ENCODE data around the gene IGFL1.

The IGFL1 gene

GRCh38 chr19:46196410-46197124, 33.0 kb upstream of the IGFL1 start:
- no peak overlapping the region for H3K27ac ChIP-seq
- TF ChIP-seq ZFX (IDR thresholded peaks at IDR 0.05; ENCODE audit: borderline replicate concordance) = no peak
- TF ChIP-seq, protein P1, sequence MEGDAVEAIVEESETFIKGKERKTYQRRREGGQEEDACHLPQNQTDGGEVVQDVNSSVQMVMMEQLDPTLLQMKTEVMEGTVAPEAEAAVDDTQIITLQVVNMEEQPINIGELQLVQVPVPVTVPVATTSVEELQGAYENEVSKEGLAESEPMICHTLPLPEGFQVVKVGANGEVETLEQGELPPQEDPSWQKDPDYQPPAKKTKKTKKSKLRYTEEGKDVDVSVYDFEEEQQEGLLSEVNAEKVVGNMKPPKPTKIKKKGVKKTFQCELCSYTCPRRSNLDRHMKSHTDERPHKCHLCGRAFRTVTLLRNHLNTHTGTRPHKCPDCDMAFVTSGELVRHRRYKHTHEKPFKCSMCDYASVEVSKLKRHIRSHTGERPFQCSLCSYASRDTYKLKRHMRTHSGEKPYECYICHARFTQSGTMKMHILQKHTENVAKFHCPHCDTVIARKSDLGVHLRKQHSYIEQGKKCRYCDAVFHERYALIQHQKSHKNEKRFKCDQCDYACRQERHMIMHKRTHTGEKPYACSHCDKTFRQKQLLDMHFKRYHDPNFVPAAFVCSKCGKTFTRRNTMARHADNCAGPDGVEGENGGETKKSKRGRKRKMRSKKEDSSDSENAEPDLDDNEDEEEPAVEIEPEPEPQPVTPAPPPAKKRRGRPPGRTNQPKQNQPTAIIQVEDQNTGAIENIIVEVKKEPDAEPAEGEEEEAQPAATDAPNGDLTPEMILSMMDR (IDR thresholded peaks at IDR 0.05) = no peak

- no peak for TF ChIP-seq ZFX (IDR thresholded peaks at IDR 0.05; ENCODE audit: borderline replicate concordance)
- TF ChIP-seq, protein P1 (IDR thresholded peaks at IDR 0.05) = no peak
- H3K27ac ChIP-seq = no peak overlapping the region
Observed at GRCh38 chr19:46197314-46198070, 32.0 kb upstream of the IGFL1 start.

DNA sequence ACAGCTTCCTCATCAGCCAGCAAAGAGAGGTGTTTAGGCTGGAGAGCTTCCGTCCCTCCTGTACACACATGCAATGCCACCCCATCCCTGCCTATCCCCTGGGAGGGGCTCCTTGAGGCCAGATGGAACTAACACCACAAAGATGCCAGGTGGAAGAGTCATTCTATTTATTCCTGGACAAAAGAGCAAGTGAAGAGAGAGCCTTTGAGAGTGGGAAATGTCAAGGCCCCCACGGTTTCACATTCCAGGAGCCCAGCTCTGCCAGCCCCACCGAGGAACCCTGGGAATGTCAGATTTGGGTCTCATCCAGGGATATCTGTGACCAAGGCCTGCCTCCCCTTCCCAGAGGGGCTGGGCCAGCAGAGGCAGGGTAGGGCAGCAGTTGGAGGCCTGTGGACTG, 30.8 kb upstream of the IGFL1 start:
- TF ChIP-seq, protein P1 (IDR thresholded peaks at IDR 0.05) = no peak
- TF ChIP-seq ZFX (IDR thresholded peaks at IDR 0.05; ENCODE audit: borderline replicate concordance) = no peak
- H3K27ac ChIP-seq = no peak overlapping the region

- H3K27ac ChIP-seq = no peak overlapping the region
- TF ChIP-seq ZFX (IDR thresholded peaks at IDR 0.05; ENCODE audit: borderline replicate concordance) = no peak
- TF ChIP-seq, protein P1 (IDR thresholded peaks at IDR 0.05) = no peak
Observed at GRCh38 chr19:46201454-46202310, 27.9 kb upstream of the IGFL1 start.

DNA sequence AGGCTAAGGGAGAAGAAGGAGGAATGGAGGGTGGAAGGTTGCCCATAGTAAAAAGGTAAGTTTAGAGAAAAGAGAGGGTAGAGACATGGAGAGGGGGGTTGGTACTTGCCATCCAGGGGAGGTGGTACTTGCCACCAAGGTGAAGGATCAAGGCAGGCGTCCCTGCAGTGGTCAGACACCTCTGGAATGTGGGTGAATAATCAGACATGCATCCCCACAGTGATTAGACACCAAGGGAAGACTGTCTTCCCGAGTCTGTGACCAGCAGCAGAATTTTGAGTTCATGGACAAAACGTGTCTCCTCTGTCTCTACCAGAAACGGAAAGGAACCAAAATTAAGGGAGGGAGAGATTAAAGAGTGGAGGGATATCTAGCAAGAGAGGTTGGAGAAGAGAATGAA, 27.1 kb upstream of the IGFL1 start:
- no peak overlapping the region for H3K27ac ChIP-seq
- TF ChIP-seq, protein P1 (IDR thresholded peaks at IDR 0.05) = no peak
- TF ChIP-seq ZFX (IDR thresholded peaks at IDR 0.05; ENCODE audit: borderline replicate concordance) = no peak

DNA sequence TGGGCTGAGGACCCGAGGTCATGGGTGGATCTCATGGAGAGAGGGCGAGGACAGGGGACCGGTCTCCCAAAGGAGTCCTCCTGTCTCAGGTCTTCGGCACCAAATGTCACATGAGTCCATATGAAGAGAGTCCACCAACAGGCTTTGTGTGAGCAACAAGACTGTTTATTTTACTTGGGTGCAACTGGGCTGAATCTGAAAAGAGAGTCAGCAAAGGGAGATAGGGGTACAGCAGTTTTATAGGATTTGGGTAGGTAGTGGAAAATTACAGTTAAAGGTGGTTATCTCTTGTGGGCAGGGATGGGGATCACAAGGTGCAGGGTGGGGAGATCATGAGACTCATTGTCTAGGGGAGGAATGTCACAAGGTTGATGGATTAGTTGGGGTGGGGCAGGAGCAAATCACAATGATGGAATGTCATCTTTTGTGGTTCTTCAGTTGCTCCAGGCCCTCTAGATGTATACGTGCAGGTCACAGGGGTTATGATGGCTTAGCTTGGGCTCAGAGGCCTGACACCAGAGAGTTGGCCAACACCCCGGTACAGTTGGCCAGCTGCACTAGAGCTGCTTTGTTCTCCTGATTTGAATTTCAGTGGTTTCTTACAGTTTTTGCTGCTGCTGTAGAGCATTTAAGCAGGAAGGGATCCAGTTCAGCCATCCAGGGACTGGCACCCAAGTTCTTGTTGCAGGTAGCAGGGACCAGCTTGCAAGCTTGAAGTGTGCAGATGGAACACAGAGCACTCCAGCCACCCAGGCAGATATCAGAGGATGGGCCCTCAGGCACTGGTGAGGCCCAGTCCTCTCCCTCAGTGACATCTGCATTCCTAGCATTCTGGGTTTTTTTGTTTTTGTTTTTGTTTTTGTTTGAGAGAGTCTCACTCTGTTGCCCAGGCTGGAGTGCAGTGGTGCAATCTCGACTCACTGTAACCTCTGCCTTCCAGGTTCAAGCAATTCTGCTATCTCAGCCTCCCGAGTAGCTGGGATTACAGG, 26.4 kb upstream of the IGFL1 start:
- H3K27ac ChIP-seq = no peak overlapping the region
- TF ChIP-seq, protein P1 (IDR thresholded peaks at IDR 0.05) = no peak
- no peak for TF ChIP-seq ZFX (IDR thresholded peaks at IDR 0.05; ENCODE audit: borderline replicate concordance)
